SJCRH30 (cell line): Measurements from ENCODE around the gene FBXO11. TPM values are rescaled to one million over a fixed set of nuclear protein-coding genes. Genes with fewer than 3 reads are reported as not detected.

Experiments
- DNase-seq, 2 experiments: peaks; one replicate each; pipeline ENCODE4 v3.0.0-alpha.2; 2015 to 2020
- H3K27ac ChIP-seq: fragments of 250-450 bp; sonication (Bioruptor Pico); 2 replicates; pipeline ENCODE4 v1.5.1; 2020; ENCODE audit warnings: mild to moderate bottlenecking, moderate library complexity
- H3K27me3 ChIP-seq: fragments of 250-450 bp; sonication (Bioruptor Pico); 2 replicates; pipeline ENCODE4 v1.5.1; 2020; ENCODE audit warnings: mild to moderate bottlenecking, moderate library complexity
- H3K36me3 ChIP-seq: fragments of 250-450 bp; sonication (Bioruptor Pico); 2 replicates; pipeline ENCODE4 v1.5.1; 2020; ENCODE audit warnings: mild to moderate bottlenecking, moderate library complexity
- H3K4me1 ChIP-seq: fragments of 250-450 bp; sonication (Bioruptor Pico); 2 replicates; pipeline ENCODE4 v1.5.1; 2020; ENCODE audit warnings: mild to moderate bottlenecking, moderate library complexity
- H3K4me3 ChIP-seq: fragments of 250-450 bp; sonication (Bioruptor Pico); 2 replicates; pipeline ENCODE4 v1.5.1; 2020; ENCODE audit warnings: mild to moderate bottlenecking, moderate library complexity
- H3K9me3 ChIP-seq: fragments of 250-450 bp; sonication (Bioruptor Pico); replicated peaks from 2 replicates; pipeline ENCODE4 v1.5.1; 2020; ENCODE audit warnings: mild to moderate bottlenecking, moderate library complexity
- total RNA-seq: library from RNA; depleted of rRNA; stranded (reverse); fragments of >200 nt; shearing (Covaris generic); gene quantifications from 2 replicates; pipeline ENCODE4 v1.2.3, GENCODE V29; 2014

The FBXO11 gene
- total RNA-seq, 1 experiment from 2014 or later = 48.2 TPM

- H3K27me3 ChIP-seq = no peaks in the 10 kb centered on the region
- H3K4me3 ChIP-seq = no peak overlapping the region
- no peaks in the 10 kb centered on the region for H3K9me3 ChIP-seq
- H3K27ac ChIP-seq = no peak overlapping the region
- H3K36me3 ChIP-seq = peaks cover 12% of the 10 kb centered on the region
- no peaks in the 10 kb centered on the region for H3K4me1 ChIP-seq
- DNase-seq = no peak
Measured at GRCh38 chr2:47842846-47843245, 63.5 kb downstream of the FBXO11 start.

- no peaks in the 10 kb centered on the region for H3K27me3 ChIP-seq
- H3K4me1 ChIP-seq = no peaks in the 10 kb centered on the region
- no peak for DNase-seq
- H3K36me3 ChIP-seq = peaks cover 46% of the 10 kb centered on the region
- no peak overlapping the region for H3K27ac ChIP-seq
- no peak overlapping the region for H3K4me3 ChIP-seq
- H3K9me3 ChIP-seq = no peaks in the 10 kb centered on the region
Measured at GRCh38 chr2:47838686-47839085, 67.6 kb downstream of the FBXO11 start.

GRCh38 chr2:47838249-47838648, 68.0 kb downstream of the FBXO11 start:
- Histone ChIP-seq H3K27ac (no peak overlapping the region), H3K27me3 (no peaks in the 10 kb centered on the region), H3K36me3 (peaks cover 49% of the 10 kb centered on the region), H3K4me1 (no peaks in the 10 kb centered on the region), H3K4me3 (no peak overlapping the region), H3K9me3 (no peaks in the 10 kb centered on the region)
- DNase-seq = no peak

GRCh38 chr2:47833516-47833968, 72.8 kb downstream of the FBXO11 start:
- no peaks in the 10 kb centered on the region for H3K27me3 ChIP-seq
- H3K9me3 ChIP-seq = no peaks in the 10 kb centered on the region
- H3K36me3 ChIP-seq = peaks cover 85% of the 10 kb centered on the region
- no peak overlapping the region for H3K4me3 ChIP-seq
- H3K27ac ChIP-seq = no peak overlapping the region
- no peaks in the 10 kb centered on the region for H3K4me1 ChIP-seq
- DNase-seq = no peak

GRCh38 chr2:47822518-47822917, 83.8 kb downstream of the FBXO11 start:
- no peak for DNase-seq
- peaks cover 57% of the 10 kb centered on the region for H3K36me3 ChIP-seq

GRCh38 chr2:47819834-47820233, 86.5 kb downstream of the FBXO11 start:
- no peaks in the 10 kb centered on the region for H3K27me3 ChIP-seq
- no peaks in the 10 kb centered on the region for H3K4me1 ChIP-seq
- H3K9me3 ChIP-seq = no peaks in the 10 kb centered on the region
- H3K27ac ChIP-seq = no peak overlapping the region
- no peak overlapping the region for H3K4me3 ChIP-seq
- no peak for DNase-seq
- peaks cover 60% of the 10 kb centered on the region for H3K36me3 ChIP-seq

More at GRCh38 chr2:47822518-47822917, 83.8 kb downstream of the FBXO11 start:
- Histone ChIP-seq H3K9me3 (no peaks in the 10 kb centered on the region), H3K27me3 (no peaks in the 10 kb centered on the region), H3K27ac (no peak overlapping the region), H3K4me3 (no peak overlapping the region), H3K4me1 (no peaks in the 10 kb centered on the region)

- Histone ChIP-seq H3K9me3 (no peaks in the 10 kb centered on the region), H3K4me1 (no peaks in the 10 kb centered on the region), H3K27me3 (no peaks in the 10 kb centered on the region), H3K27ac (no peak overlapping the region), H3K4me3 (no peak overlapping the region), H3K36me3 (peaks cover 62% of the 10 kb centered on the region)
- no peak for DNase-seq
Measured at GRCh38 chr2:47818777-47819176, 87.5 kb downstream of the FBXO11 start.

GRCh38 chr2:47815764-47816163, 90.5 kb downstream of the FBXO11 start:
- H3K4me3 ChIP-seq = no peak overlapping the region
- H3K27ac ChIP-seq = no peak overlapping the region
- H3K4me1 ChIP-seq = no peaks in the 10 kb centered on the region
- H3K27me3 ChIP-seq = no peaks in the 10 kb centered on the region
- H3K9me3 ChIP-seq = no peaks in the 10 kb centered on the region
- H3K36me3 ChIP-seq = peaks cover 55% of the 10 kb centered on the region
- DNase-seq = no peak

GRCh38 chr2:47811668-47812067, 94.6 kb downstream of the FBXO11 start:
- H3K36me3 ChIP-seq = peaks cover 62% of the 10 kb centered on the region
- no peaks in the 10 kb centered on the region for H3K4me1 ChIP-seq
- peak in 1 of 2 experiments; percentile 16 for DNase-seq
- no peaks in the 10 kb centered on the region for H3K27me3 ChIP-seq
- no peak overlapping the region for H3K4me3 ChIP-seq
- no peak overlapping the region for H3K27ac ChIP-seq
- H3K9me3 ChIP-seq = no peaks in the 10 kb centered on the region

- H3K9me3 ChIP-seq = no peaks in the 10 kb centered on the region
- H3K4me1 ChIP-seq = no peaks in the 10 kb centered on the region
- no peaks in the 10 kb centered on the region for H3K27me3 ChIP-seq
- no peak overlapping the region for H3K4me3 ChIP-seq
- no peak overlapping the region for H3K27ac ChIP-seq
- no peak for DNase-seq
- peaks cover 68% of the 10 kb centered on the region for H3K36me3 ChIP-seq
Measured at GRCh38 chr2:47810850-47811249, 95.4 kb downstream of the FBXO11 start.

- no peak for DNase-seq
- peaks cover 77% of the 10 kb centered on the region for H3K36me3 ChIP-seq
Measured at GRCh38 chr2:47809903-47810302, 96.4 kb downstream of the FBXO11 start.

GRCh38 chr2:47808614-47809013, 97.7 kb downstream of the FBXO11 start:
- DNase-seq = no peak
- Histone ChIP-seq H3K27me3 (no peaks in the 10 kb centered on the region), H3K36me3 (peaks cover 86% of the 10 kb centered on the region), H3K27ac (no peak overlapping the region), H3K4me1 (no peaks in the 10 kb centered on the region), H3K4me3 (no peak overlapping the region), H3K9me3 (no peaks in the 10 kb centered on the region)

More at GRCh38 chr2:47809903-47810302, 96.4 kb downstream of the FBXO11 start:
- Histone ChIP-seq H3K27me3 (no peaks in the 10 kb centered on the region), H3K9me3 (no peaks in the 10 kb centered on the region), H3K27ac (no peak overlapping the region), H3K4me1 (no peaks in the 10 kb centered on the region), H3K4me3 (no peak overlapping the region)

GRCh38 chr2:47805850-47806249, 100.4 kb downstream of the FBXO11 start:
- no peaks in the 10 kb centered on the region for H3K4me1 ChIP-seq
- no peak overlapping the region for H3K4me3 ChIP-seq
- no peaks in the 10 kb centered on the region for H3K9me3 ChIP-seq
- peaks cover 99% of the 10 kb centered on the region for H3K36me3 ChIP-seq
- no peak overlapping the region for H3K27ac ChIP-seq
- no peaks in the 10 kb centered on the region for H3K27me3 ChIP-seq
- no peak for DNase-seq

- Histone ChIP-seq H3K27ac (no peak overlapping the region), H3K36me3 (peaks cover 100% of the 10 kb centered on the region), H3K27me3 (no peaks in the 10 kb centered on the region), H3K4me1 (no peaks in the 10 kb centered on the region), H3K4me3 (no peak overlapping the region), H3K9me3 (no peaks in the 10 kb centered on the region)
- no peak for DNase-seq
Measured at GRCh38 chr2:47803770-47804169, 102.5 kb downstream of the FBXO11 start.

- peaks cover 100% of the 10 kb centered on the region for H3K36me3 ChIP-seq
Measured at GRCh38 chr2:47803363-47803762, 102.9 kb downstream of the FBXO11 start.

GRCh38 chr2:47801118-47801517, 105.2 kb downstream of the FBXO11 start:
- Histone ChIP-seq H3K27ac (no peak overlapping the region), H3K4me3 (no peak overlapping the region), H3K4me1 (no peaks in the 10 kb centered on the region), H3K27me3 (no peaks in the 10 kb centered on the region), H3K9me3 (no peaks in the 10 kb centered on the region), H3K36me3 (peaks cover 100% of the 10 kb centered on the region)
- DNase-seq = no peak

More at GRCh38 chr2:47803363-47803762, 102.9 kb downstream of the FBXO11 start:
- no peak for DNase-seq
- Histone ChIP-seq H3K4me3 (no peak overlapping the region), H3K27ac (no peak overlapping the region), H3K4me1 (no peaks in the 10 kb centered on the region), H3K9me3 (no peaks in the 10 kb centered on the region), H3K27me3 (no peaks in the 10 kb centered on the region)
